ENCODE measurements around the gene RFTN1. TPM values are rescaled to one million over a fixed set of nuclear protein-coding genes. Genes with fewer than 3 reads are reported as not detected.
A peak's percentile ranks its signal among the peaks of the same experiment; 100 is the strongest.

The RFTN1 gene
- total RNA-seq, 1 donor: 73.0 TPM

- DNase-seq (ENCODE audit: low read depth): no peak
Observed at GRCh38 chr3:16460886-16461285, 52.6 kb downstream of the RFTN1 start.

GRCh38 chr3:16460273-16460672 is 53.2 kb downstream of the RFTN1 start:
- H3K4me3 ChIP-seq (ENCODE audit: low read depth, low read length): no peak overlapping the region
- TF ChIP-seq CTCF (IDR thresholded peaks at IDR 0.05; ENCODE audit: insufficient read depth, low read depth, low read length): no peak
- DNase-seq (ENCODE audit: low read depth): no peak

More at GRCh38 chr3:16460886-16461285, 52.6 kb downstream of the RFTN1 start:
- TF ChIP-seq CTCF (IDR thresholded peaks at IDR 0.05; ENCODE audit: insufficient read depth, low read depth, low read length): no peak
- no peak overlapping the region for H3K4me3 ChIP-seq (ENCODE audit: low read depth, low read length)

GRCh38 chr3:16456784-16457415 is 56.6 kb downstream of the RFTN1 start:
- H3K4me3 ChIP-seq (ENCODE audit: low read depth, low read length): no peak overlapping the region
- TF ChIP-seq CTCF (IDR thresholded peaks at IDR 0.05; ENCODE audit: insufficient read depth, low read depth, low read length): no peak
- DNase-seq (ENCODE audit: low read depth): peak; percentile 99

DNA sequence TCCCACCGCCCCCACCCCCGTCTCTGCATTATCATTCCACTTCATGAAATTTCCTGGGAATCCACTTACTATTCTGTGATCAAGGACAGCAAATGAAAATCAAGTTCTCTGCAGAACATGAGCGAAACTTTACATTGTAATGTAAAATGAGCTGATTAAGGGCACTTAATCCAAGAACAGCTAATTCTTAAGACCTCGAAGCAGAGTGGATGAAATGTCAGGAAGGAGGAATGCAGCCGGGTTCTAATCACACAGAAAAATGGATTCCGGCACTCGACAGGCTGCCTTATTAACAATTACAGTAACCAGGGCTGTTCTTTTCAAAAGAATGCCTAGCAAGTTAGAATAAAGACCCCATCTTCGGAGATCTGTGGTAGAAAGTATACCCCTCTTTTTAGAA is 57.5 kb downstream of the RFTN1 start:
- H3K4me3 ChIP-seq (ENCODE audit: low read depth, low read length): no peak overlapping the region
- no peak for TF ChIP-seq CTCF (IDR thresholded peaks at IDR 0.05; ENCODE audit: insufficient read depth, low read depth, low read length)
- DNase-seq (ENCODE audit: low read depth): no peak

DNA sequence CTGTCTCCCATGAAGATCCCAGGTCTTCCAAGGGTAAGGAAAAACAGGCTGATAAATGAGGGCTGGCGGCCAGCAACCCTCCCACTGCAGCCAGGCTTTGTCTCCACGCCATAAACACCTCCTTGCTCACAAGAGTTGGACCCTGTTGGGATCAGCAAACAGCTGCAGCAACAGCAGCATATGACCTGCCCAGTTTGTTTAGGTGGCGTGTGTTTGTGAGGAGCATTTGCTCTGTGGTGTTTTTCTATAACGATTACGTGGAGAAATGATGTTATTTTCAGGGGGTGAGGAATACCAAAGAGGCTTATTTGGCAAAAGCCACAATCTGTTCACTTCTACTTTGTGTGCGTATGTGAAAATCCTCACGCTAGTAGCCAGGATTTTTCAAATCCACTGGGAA is 58.5 kb downstream of the RFTN1 start:
- no peak for TF ChIP-seq CTCF (IDR thresholded peaks at IDR 0.05; ENCODE audit: insufficient read depth, low read depth, low read length)
- no peak overlapping the region for H3K4me3 ChIP-seq (ENCODE audit: low read depth, low read length)
- no peak for DNase-seq (ENCODE audit: low read depth)

GRCh38 chr3:16452261-16452660 is 61.2 kb downstream of the RFTN1 start:
- no peak for DNase-seq (ENCODE audit: low read depth)

More at GRCh38 chr3:16452261-16452660, 61.2 kb downstream of the RFTN1 start:
- TF ChIP-seq CTCF (IDR thresholded peaks at IDR 0.05; ENCODE audit: insufficient read depth, low read depth, low read length): no peak
- H3K4me3 ChIP-seq (ENCODE audit: low read depth, low read length): no peak overlapping the region
